Peyer's patch (tissue), 4 donors: ENCODE data around the gene MRNIP.

Source experiments
- CTCF ChIP-seq, 6 experiments: fragments of 450-650 bp in 4 of 6; fragments of 200-600 bp in 2 of 6; sonication (generic) in 1 of 6; IDR thresholded peaks; one replicate each; pipeline ENCODE4 v1.5.1; 2017 to 2019; ENCODE audit warnings: antibody characterized with exemption in 6 of 6, mild to moderate bottlenecking in 3 of 6, moderate library complexity in 1 of 6
- POLR2A ChIP-seq, 2 donors: fragments of 450-650 bp; IDR thresholded peaks; one replicate each; pipeline ENCODE4 v1.5.1; 2017; ENCODE audit warnings: antibody characterized with exemption in 2 of 2, mild to moderate bottlenecking in 2 of 2, moderate library complexity in 2 of 2

DNA sequence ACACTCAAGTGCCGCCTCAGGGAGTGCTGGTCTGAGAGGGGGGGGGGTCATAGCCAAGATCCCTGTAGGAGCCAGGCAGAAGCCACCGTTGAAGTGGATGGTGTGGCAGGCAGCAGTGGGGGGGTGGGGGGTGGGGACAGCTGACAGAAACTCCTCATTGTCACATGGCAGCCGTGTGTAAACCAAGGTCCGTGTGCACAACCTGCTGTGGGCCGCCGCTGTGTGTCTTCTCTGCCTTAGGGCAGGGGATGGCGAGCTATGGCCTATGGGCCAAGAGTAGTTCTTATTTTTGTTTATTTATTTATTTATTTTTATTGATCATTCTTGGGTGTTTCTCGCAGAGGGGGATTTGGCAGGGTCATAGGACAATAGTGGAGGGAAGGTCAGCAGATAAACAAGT lies 24.5 kb downstream of the MRNIP start:
- TF ChIP-seq POLR2A (IDR thresholded peaks at IDR 0.05) (no peak), CTCF (IDR thresholded peaks at IDR 0.05) (no peak)
